Kidney epithelial cell (primary cell): ENCODE results near the gene TOR1A. TPM values are rescaled to one million over a fixed set of nuclear protein-coding genes. Genes with fewer than 3 reads are reported as not detected.

Experiments
- DNase-seq: peaks from one replicate; pipeline ENCODE4 v3.0.0-alpha.2; 2010; ENCODE audit warnings: low read depth
- H3K27me3 ChIP-seq: 2 replicates; pipeline ENCODE4 v1.6.0; 2011; ENCODE audit warnings: low read length; ENCODE audit not compliant: control insufficient read depth, insufficient read depth
- H3K36me3 ChIP-seq: 2 replicates; pipeline ENCODE4 v1.5.1; 2011; ENCODE audit warnings: low read length; ENCODE audit not compliant: control insufficient read depth, insufficient read depth
- H3K4me3 ChIP-seq: 2 replicates; pipeline ENCODE4 v1.5.1; 2011; ENCODE audit warnings: low read depth, mild to moderate bottlenecking, control low read depth, low read length
- total RNA-seq: library from RNA; depleted of rRNA; stranded (reverse); fragments of >200 nt; gene quantifications from 2 replicates; pipeline ENCODE4 v1.2.3, GENCODE V29; 2015
- TF ChIP-seq, protein P1 (sequence below): IDR thresholded peaks from 2 replicates; pipeline ENCODE4 v1.5.1; 2011; ENCODE audit warnings: mild to moderate bottlenecking, moderate library complexity, low read length, control low read depth, inconsistent platforms; ENCODE audit not compliant: insufficient read depth, poor library complexity, severe bottlenecking

TOR1A gene
- total RNA-seq, 1 donor from 2014 or later = 52.4 TPM

DNA sequence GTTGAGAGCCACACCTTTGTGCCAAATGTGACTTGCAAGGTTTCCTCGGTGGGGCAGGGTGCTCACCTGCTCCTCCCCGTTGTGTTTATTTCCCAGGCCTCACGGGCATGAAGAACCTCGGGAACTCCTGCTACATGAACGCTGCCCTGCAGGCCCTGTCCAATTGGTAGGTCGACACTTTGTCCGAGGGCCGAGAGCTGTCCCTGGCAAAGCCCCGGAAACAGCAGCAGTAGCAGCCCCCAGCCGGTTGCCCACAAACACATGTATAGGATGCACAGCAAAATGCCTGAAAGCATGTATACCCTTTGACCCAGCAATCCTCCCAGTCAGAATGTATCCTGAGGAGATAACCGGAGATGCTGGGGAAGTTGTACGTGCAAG lies 37.5 kb upstream of the TOR1A start:
- no peak overlapping the region for H3K4me3 ChIP-seq
- no peak for DNase-seq
- TF ChIP-seq, protein P1, sequence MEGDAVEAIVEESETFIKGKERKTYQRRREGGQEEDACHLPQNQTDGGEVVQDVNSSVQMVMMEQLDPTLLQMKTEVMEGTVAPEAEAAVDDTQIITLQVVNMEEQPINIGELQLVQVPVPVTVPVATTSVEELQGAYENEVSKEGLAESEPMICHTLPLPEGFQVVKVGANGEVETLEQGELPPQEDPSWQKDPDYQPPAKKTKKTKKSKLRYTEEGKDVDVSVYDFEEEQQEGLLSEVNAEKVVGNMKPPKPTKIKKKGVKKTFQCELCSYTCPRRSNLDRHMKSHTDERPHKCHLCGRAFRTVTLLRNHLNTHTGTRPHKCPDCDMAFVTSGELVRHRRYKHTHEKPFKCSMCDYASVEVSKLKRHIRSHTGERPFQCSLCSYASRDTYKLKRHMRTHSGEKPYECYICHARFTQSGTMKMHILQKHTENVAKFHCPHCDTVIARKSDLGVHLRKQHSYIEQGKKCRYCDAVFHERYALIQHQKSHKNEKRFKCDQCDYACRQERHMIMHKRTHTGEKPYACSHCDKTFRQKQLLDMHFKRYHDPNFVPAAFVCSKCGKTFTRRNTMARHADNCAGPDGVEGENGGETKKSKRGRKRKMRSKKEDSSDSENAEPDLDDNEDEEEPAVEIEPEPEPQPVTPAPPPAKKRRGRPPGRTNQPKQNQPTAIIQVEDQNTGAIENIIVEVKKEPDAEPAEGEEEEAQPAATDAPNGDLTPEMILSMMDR = no peak
- H3K27me3 ChIP-seq = no peaks in the 10 kb centered on the region
- H3K36me3 ChIP-seq = peaks cover 2% of the 10 kb centered on the region

DNA sequence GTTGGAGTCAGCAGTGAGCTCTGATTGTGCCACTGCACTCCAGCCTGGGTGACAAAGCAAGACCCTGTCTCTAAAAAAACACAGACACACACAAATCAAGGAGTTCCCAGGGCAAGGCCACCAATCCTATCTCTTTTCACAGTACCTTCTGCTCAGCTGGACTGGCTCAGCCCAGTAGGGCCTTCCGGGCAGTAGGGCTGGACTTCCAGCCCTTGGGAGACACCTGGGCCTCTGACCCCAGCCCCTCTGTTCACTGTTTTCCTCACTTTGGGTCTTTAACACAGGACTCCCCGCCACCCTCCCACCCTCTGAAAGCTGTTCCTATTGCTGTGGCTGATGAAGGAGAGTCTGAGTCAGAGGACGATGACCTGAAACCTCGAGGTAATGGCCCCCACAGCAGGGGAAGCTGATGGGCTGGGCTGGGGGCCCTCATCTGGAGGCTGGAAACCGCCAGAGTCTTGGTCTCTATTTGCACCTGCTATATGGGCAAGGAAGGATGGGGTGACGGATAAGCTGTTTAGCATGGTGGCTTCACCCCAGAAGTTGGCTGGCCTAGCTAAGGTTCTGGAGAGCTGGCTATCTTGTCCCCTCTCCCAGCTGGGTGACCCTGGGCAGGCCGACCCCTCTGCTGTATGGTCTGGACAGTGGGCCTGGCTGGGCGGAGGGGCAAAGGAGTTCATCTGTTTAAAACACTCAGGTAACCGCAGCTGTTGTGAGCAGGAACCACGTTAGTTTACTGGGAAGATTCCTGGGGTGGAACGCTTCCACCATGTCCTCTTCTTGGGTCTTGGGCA lies 36.9 kb upstream of the TOR1A start:
- Histone ChIP-seq H3K36me3 (peaks cover 2% of the 10 kb centered on the region), H3K27me3 (no peaks in the 10 kb centered on the region)
- TF ChIP-seq, protein P1 = no peak

DNA sequence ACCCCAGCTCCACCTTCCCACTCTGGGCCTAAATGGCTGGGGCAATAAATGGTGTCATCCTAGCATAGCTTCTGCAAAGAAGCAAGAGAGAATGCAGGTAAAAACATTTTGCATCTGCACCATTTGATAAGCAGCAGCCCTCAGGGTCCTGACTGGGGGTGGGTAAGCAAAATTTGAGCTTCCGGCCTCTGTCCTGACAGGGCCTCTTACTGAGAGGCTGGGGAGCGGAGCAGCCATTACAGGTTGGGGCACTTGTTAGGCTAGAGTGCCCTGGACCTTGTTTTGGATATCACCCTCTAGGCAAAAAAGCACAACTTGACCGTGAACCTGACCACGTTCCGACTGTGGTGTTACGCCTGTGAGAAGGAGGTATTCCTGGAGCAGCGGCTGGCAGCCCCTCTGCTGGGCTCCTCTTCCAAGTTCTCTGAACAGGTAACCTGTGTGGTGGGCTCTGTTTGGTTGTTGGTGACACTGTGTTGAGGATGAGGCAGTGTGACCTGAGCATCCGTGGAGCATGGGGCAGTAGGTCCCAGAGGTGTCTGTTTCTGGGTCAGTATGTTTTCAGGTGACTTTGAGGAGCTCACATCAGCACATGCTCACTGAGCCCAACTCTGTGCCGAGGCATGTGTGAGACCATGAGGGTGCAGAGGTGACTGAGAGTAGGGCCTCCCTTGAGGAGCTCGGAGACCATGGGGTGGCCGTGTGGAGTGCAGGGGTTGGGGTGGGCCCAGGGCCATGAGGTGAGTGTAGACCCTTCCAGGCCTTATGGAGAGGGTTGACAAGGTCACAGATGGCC lies 34.4 kb upstream of the TOR1A start:
- Histone ChIP-seq H3K27me3 (no peaks in the 10 kb centered on the region), H3K36me3 (peaks cover 3% of the 10 kb centered on the region), H3K4me3 (no peak overlapping the region)
- TF ChIP-seq, protein P1 = no peak
- DNase-seq = no peak

More for the DNA sequence above, 36.9 kb upstream of the TOR1A start:
- H3K4me3 ChIP-seq = no peak overlapping the region
- DNase-seq = no peak

DNA sequence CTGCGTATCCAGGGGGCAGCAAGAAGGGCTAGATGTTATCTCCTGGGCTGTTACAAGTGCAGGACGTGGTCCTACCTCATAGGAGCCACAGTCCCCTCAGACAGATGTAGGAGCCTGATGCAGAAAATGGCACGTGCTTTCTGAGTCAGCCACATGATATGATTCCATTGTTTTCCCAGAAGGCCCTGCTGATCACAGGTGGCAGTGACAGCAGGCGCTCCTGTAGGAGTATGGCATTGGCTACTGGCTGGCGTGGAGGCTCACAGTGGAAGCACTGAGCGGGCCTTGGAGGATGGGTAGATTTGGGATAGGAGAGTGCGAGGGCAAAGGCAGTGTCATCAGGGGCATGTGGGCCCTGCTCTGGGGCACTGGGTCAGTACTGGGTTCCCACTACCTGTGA lies 33.3 kb upstream of the TOR1A start:
- Histone ChIP-seq H3K36me3 (peaks cover 4% of the 10 kb centered on the region), H3K4me3 (no peak overlapping the region), H3K27me3 (no peaks in the 10 kb centered on the region)
- TF ChIP-seq, protein P1 = no peak
- no peak for DNase-seq

DNA sequence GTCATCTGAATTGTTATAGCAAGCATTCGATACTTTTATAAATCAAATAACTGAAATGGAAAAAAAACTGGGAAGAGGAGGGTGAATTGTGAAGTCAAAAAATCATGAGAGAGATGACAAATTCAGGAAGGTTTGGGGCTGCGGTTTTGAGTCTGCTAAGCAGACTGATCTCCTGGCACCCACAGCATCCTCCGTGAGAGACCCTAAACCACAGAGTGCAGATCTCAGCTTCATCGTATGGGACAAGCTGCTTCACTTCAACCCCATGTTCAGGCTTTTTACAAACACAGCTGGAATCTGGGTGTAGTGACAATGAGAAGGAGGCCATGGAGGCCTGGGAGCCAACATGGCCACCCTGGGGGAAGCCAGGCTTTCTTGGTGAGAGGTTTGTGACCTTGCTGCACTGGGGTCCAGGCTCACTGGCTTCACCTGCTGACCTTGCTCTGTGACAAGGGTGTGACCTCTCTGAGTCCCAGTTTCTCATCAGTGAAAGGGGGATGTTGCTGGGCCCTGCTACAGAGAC lies 30.7 kb upstream of the TOR1A start:
- Histone ChIP-seq H3K36me3 (peaks cover 4% of the 10 kb centered on the region), H3K4me3 (no peak overlapping the region), H3K27me3 (no peaks in the 10 kb centered on the region)
- DNase-seq = no peak
- TF ChIP-seq, protein P1 = no peak
